Measurements from ENCODE around the gene GPBP1. TPM values are rescaled to one million over a fixed set of nuclear protein-coding genes. Genes with fewer than 3 reads are reported as not detected.

Gene GPBP1
- total and polyA plus RNA-seq, 2 donors (not counting 3 experiments of a cell fraction or from before 2014, with no cell fraction given) = 11.7 to 57.4 TPM

GRCh38 chr5:57258943-57259342 lies 85.1 kb downstream of the GPBP1 start:
- CTCF ChIA-PET = no interaction called here

More at GRCh38 chr5:57258943-57259342, 85.1 kb downstream of the GPBP1 start:
- Histone ChIP-seq H3K9me3 (replicated peaks; ENCODE audit: control insufficient read depth, insufficient read depth, low read length) (no peaks in the 10 kb centered on the region), H3K4me3 (replicated peaks in 1 of 3; ENCODE audit: insufficient read depth in 1 of 3, low read depth in 1 of 3, low read length in 3 of 3) (no peak overlapping the region), H3K79me2 (ENCODE audit: control insufficient read depth, insufficient read depth, low read length) (peaks cover under 1% of the 10 kb centered on the region), H3K4me1 (ENCODE audit: control insufficient read depth, extremely low read depth, insufficient read depth, low read length) (no peaks in the 10 kb centered on the region), H4K20me1 (replicated peaks; ENCODE audit: control insufficient read depth, extremely low read depth, insufficient read depth, low read length) (no peaks in the 10 kb centered on the region), H3K4me2 (ENCODE audit: insufficient read depth, low read length) (no peak overlapping the region), H2AFZ (ENCODE audit: low read depth, low read length) (no peak overlapping the region), H3K9me1 (replicated peaks; ENCODE audit: control insufficient read depth, extremely low read depth, insufficient read depth, low read length) (no peaks in the 10 kb centered on the region), H3K36me3 (ENCODE audit: control insufficient read depth in 2 of 2, extremely low read depth in 1 of 2, insufficient read depth in 2 of 2, low read length in 2 of 2) (peaks cover 8 to 10% of the 10 kb centered on the region in 2 experiments), H3K27me3 (ENCODE audit: control insufficient read depth in 2 of 2, insufficient read depth in 2 of 2, low read length in 2 of 2) (no peaks in the 10 kb centered on the region), H3K9ac (replicated peaks; ENCODE audit: extremely low read depth, insufficient read depth, low read length) (no peak overlapping the region), H3K27ac (ENCODE audit: insufficient read depth, low read depth, low read length) (no peak overlapping the region)
- FAIRE-seq = no peak
- intact Hi-C loops (cut with micrococcal nuclease) (no loop called here), dilution Hi-C loops (cut with MboI; ENCODE audit: extremely low pct_ligation_motif_present, low sequenced_read_pairs) (no loop called here)
- no TSS peak for BruUV-seq (replicated peaks)
- POLR2A ChIA-PET = no interaction called here
- TF ChIP-seq POLR2A (IDR thresholded peaks at IDR 0.05; ENCODE audit: low read depth, low read length) (no peak), MYC (IDR thresholded peaks at IDR 0.05; ENCODE audit: low read depth, low read length) (no peak), FOS (IDR thresholded peaks at IDR 0.05; ENCODE audit: borderline replicate concordance, insufficient read depth, low read length) (no peak), CTCF (IDR thresholded peaks at IDR 0.05; ENCODE audit: extremely low read depth in 1 of 2, insufficient read depth in 1 of 2, low read depth in 1 of 2, low read length in 2 of 2) (no peak), GATA2 (IDR thresholded peaks at IDR 0.05; ENCODE audit: insufficient read depth, insufficient read length, low read depth, low read length) (no peak), EZH2 (IDR thresholded peaks at IDR 0.05; ENCODE audit: borderline replicate concordance, low read depth, low read length, severe bottlenecking) (no peak), MAX (IDR thresholded peaks at IDR 0.05; ENCODE audit: insufficient read depth, insufficient read length) (no peak), POLR2AphosphoS5 (IDR thresholded peaks at IDR 0.05; ENCODE audit: insufficient read depth, low read depth, low read length) (no peak), JUN (IDR thresholded peaks at IDR 0.05; ENCODE audit: borderline replicate concordance, insufficient read depth, insufficient read length, low read depth) (no peak)
- no peak for DNase-seq (ENCODE audit: low read depth, low spot score)
